Measurements from ENCODE around the gene SEZ6L. TPM values are rescaled to one million over a fixed set of nuclear protein-coding genes. Genes with fewer than 3 reads are reported as not detected.

The SEZ6L gene
- total and polyA plus RNA-seq, 10 of the 15 experiments (the other 5 are each of a cell fraction or from before 2014, with no cell fraction given) = not detected

GRCh38 chr22:26410386-26410785, 241.1 kb downstream of the SEZ6L start:
- no TSS peak for BruUV-seq (replicated peaks)
- TF ChIP-seq GABPA (IDR thresholded peaks at IDR 0.05; ENCODE audit: low read depth) (no peak), SREBF1 (IDR thresholded peaks at IDR 0.05; ENCODE audit: low read length) (no peak), CBX3 (IDR thresholded peaks at IDR 0.05; ENCODE audit: borderline replicate concordance, low read depth) (no peak), ZNF217 (IDR thresholded peaks at IDR 0.05) (no peak), WRNIP1 (IDR thresholded peaks at IDR 0.05; ENCODE audit: borderline replicate concordance, low read depth, low read length) (no peak), HCFC1 (IDR thresholded peaks at IDR 0.05; ENCODE audit: low read length) (no peak), ATF3 (IDR thresholded peaks at IDR 0.05; ENCODE audit: borderline replicate concordance, extremely low read depth, low read depth, low read length) (no peak), ZNF274 (IDR thresholded peaks at IDR 0.05; ENCODE audit: insufficient read depth, insufficient read length) (no peak), SIX5 (IDR thresholded peaks at IDR 0.05; ENCODE audit: low read depth, low read length, severe bottlenecking) (no peak)
- Histone ChIP-seq H2AFZ (ENCODE audit: control insufficient read depth, low read depth, low read length) (no peak overlapping the region), H3K4me3 (no peak overlapping the region), H3K4me1 (ENCODE audit: control insufficient read depth, insufficient read depth, low read length) (no peaks in the 10 kb centered on the region), H3K27ac (ENCODE audit: control insufficient read depth, insufficient read depth) (no peak overlapping the region), H3K36me3 (ENCODE audit: control insufficient read depth in 2 of 2, insufficient read depth in 2 of 2, low read length in 1 of 2) (no peaks in the 10 kb centered on the region), H3K27me3 (replicated peaks in 1 of 2; ENCODE audit: control insufficient read depth in 2 of 2, insufficient read depth in 2 of 2, low read length in 1 of 2) (no peaks in the 10 kb centered on the region; a peak in 1 of 4 replicates), H3K79me2 (ENCODE audit: control insufficient read depth, insufficient read depth, low read length) (no peaks in the 10 kb centered on the region), H3K9me3 (replicated peaks; ENCODE audit: control insufficient read depth, insufficient read depth, low read length) (no peaks in the 10 kb centered on the region), H3K4me2 (ENCODE audit: control insufficient read depth, insufficient read depth) (no peak overlapping the region), H4K20me1 (ENCODE audit: control insufficient read depth, insufficient read depth) (no peaks in the 10 kb centered on the region), H3K9ac (ENCODE audit: control insufficient read depth, insufficient read depth, low read length) (no peak overlapping the region)
- no peak for ATAC-seq
- WGBS (ENCODE audit: insufficient coverage, insufficient replicate concordance, low lambda C conversion rate, missing lambda C conversion rate) = 26% methylated on average over 5 of the region's 5 CpGs
- no peak for FAIRE-seq
- POLR2A ChIA-PET = no interaction called here
- SMC1A ChIA-PET (ENCODE audit: uncharacterized antibody, unreplicated experiment) = interaction anchor here (1.0 to 2.6 kb wide), 3 partner anchors 9 to 51 kb away, joined by 3 to 13 read pairs (median 4); no protein-coding TSS in a partner anchor
- no peak for DNase-seq (ENCODE audit: low read depth, low spot score)
- CTCF ChIA-PET = interaction anchor here (0.6 to 2.6 kb wide), 7 partner anchors 10 to 268 kb away, joined by 3 to 10 read pairs (median 7); no protein-coding TSS in a partner anchor
- RAD21 ChIA-PET (ENCODE audit: unreplicated experiment) = no interaction called here
- intact Hi-C loops (cut with micrococcal nuclease; ENCODE audit: unreplicated experiment) (no loop called here), in situ Hi-C loops (cut with MboI) (no loop called here)
